Erythroblast (primary cell): ENCODE results near the gene FBXO8.

Experiments
- GATA1 ChIP-seq: IDR thresholded peaks from 2 replicates; pipeline ENCODE4 v1.6.1; 2011; ENCODE audit warnings: low read depth, mild to moderate bottlenecking, control low read depth, low read length, moderate library complexity
- POLR2A ChIP-seq: IDR thresholded peaks from 2 replicates; pipeline ENCODE4 v1.6.1; 2011; ENCODE audit warnings: mild to moderate bottlenecking, low read length

- TF ChIP-seq POLR2A: no peak
- TF ChIP-seq GATA1: no peak
Measured at GRCh38 chr4:174245714-174246113, 37.8 kb downstream of the FBXO8 start.
